Left lung (tissue), 10 donors: ENCODE results near the gene DNAJC6. TPM values are rescaled to one million over a fixed set of nuclear protein-coding genes. Genes with fewer than 3 reads are reported as not detected.

Experiments
- ATAC-seq: fragments of 200-7000 bp; cut with Tn5 transposase; one replicate; pipeline ENCODE4 v1.9.1; 2020; ENCODE audit warnings: moderate library complexity
- DNase-seq, 4 donors: peaks; one replicate each; pipeline ENCODE4 v3.0.0-alpha.2; 2013 to 2020
- H3K27ac ChIP-seq, 2 donors: fragments of 200-600 bp; sonication (generic) in 1 of 2; one replicate each; pipeline versions ENCODE4 v1.5.0 to v1.8.0; 2020 to 2021
- H3K27me3 ChIP-seq, 2 donors: fragments of 200-600 bp; sonication (generic) in 1 of 2; one replicate each; pipeline versions ENCODE4 v1.5.0 to v1.8.0; 2020 to 2021
- H3K36me3 ChIP-seq, 2 donors: fragments of 200-600 bp; sonication (generic) in 1 of 2; one replicate each; pipeline versions ENCODE4 v1.5.0 to v1.8.0; 2020 to 2021
- H3K4me1 ChIP-seq, 2 donors: fragments of 200-600 bp; one replicate each; pipeline ENCODE4 v1.8.0; 2021
- H3K4me3 ChIP-seq, 2 donors: fragments of 200-600 bp; sonication (generic) in 1 of 2; one replicate each; pipeline versions ENCODE4 v1.5.0 to v1.8.0; 2020 to 2021; ENCODE audit warnings: mild to moderate bottlenecking in 1 of 2
- H3K9me3 ChIP-seq, 2 donors: fragments of 200-600 bp; sonication (generic) in 1 of 2; one replicate each; pipeline versions ENCODE4 v1.5.0 to v1.8.0; 2020 to 2021
- intact Hi-C, 2 donors: fragments of 100-400 bp; cut with DNase I; formaldehyde crosslinking; loops; one replicate each; pipeline versions ENCODE4 v1.11.2 to v1.14.2; 2022
- polyA plus RNA-seq, 6 donors: library from polyadenylated mRNA; unstranded; fragments of 120-200 nt; gene quantifications; one replicate each; pipeline ENCODE4 v1.2.1, GENCODE V29; 2013; ENCODE audit not compliant: insufficient read length in 6 of 6
- total RNA-seq, 2 donors: library from RNA; stranded (reverse); fragmentation: NEBNext Ultra II Directional; extraction: Animal tissue kit (Norgen Biotek cat#: 25700); gene quantifications; one replicate each; pipeline ENCODE4 v1.2.1, GENCODE V29; 2021
- TF ChIP-seq, protein P1 (sequence below), 2 donors: fragments of 200-600 bp; sonication (generic) in 1 of 2; IDR thresholded peaks; one replicate each; pipeline versions ENCODE4 v1.5.0 to v1.8.0; 2021; ENCODE audit warnings: antibody characterized with exemption in 2 of 2
- donor health status: DM: no; HTN: yes; CAD: no.
- donor health status: DM: no; HTN: no; CAD: no.

Gene DNAJC6
- total and polyA plus RNA-seq, 8 donors, result 2.3 to 4.6 (median 2.8) TPM

DNA sequence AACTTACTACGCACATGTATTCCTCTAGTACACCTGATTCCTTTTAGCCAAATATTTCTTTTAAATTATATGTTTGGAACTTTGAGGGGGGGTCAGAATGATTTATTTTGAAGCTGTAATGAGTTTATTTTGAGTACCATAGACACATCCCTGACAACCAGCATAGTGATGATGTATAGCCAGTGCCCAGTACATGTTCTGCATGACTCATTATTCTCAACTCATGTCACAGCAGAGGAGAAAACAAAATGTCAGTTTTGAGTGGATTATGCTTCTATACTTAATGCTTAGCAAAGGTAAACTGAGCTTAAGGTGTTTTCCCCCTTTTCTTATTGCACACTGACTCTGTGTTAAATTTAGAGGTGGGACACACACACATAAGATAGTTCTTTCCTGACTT is 88.7 kb downstream of the DNAJC6 start:
- intact Hi-C loops, result no loop called here
- no peak for DNase-seq
- no peaks in the 10 kb centered on the region for H3K9me3 ChIP-seq

DNA sequence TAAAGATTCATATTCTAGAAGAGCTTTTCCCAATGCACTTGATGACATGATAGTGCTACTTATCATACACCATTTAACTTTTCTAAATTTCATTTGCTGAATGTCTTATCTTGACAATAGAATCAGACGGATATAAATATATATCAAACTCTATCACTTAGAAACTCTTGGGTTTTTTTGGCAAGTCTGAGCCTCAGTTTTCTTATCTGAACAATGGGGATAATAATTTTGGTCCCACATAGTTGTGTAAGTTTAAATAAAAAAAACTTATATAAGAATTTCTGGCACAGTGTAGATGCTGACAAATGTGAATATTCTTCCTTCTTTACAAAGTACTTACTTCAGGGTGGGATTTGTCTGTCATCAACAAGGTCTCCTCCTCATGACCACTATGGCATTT is 89.7 kb downstream of the DNAJC6 start:
- H3K9me3 ChIP-seq, result no peaks in the 10 kb centered on the region
- intact Hi-C loops, result no loop called here
- no peak overlapping the region for H3K4me3 ChIP-seq
- ATAC-seq (no peak), DNase-seq (no peak)
- H3K4me1 ChIP-seq, result no peaks in the 10 kb centered on the region
- H3K27ac ChIP-seq, result no peak overlapping the region
- TF ChIP-seq, protein P1, sequence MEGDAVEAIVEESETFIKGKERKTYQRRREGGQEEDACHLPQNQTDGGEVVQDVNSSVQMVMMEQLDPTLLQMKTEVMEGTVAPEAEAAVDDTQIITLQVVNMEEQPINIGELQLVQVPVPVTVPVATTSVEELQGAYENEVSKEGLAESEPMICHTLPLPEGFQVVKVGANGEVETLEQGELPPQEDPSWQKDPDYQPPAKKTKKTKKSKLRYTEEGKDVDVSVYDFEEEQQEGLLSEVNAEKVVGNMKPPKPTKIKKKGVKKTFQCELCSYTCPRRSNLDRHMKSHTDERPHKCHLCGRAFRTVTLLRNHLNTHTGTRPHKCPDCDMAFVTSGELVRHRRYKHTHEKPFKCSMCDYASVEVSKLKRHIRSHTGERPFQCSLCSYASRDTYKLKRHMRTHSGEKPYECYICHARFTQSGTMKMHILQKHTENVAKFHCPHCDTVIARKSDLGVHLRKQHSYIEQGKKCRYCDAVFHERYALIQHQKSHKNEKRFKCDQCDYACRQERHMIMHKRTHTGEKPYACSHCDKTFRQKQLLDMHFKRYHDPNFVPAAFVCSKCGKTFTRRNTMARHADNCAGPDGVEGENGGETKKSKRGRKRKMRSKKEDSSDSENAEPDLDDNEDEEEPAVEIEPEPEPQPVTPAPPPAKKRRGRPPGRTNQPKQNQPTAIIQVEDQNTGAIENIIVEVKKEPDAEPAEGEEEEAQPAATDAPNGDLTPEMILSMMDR (IDR thresholded peaks at IDR 0.05), result no peak
- H3K27me3 ChIP-seq, result no peaks in the 10 kb centered on the region
- H3K36me3 ChIP-seq, result no peaks in the 10 kb centered on the region

More for the DNA sequence above, 88.7 kb downstream of the DNAJC6 start:
- Histone ChIP-seq H3K27me3 (no peaks in the 10 kb centered on the region), H3K27ac (no peak overlapping the region), H3K4me1 (no peaks in the 10 kb centered on the region), H3K4me3 (no peak overlapping the region), H3K36me3 (no peaks in the 10 kb centered on the region)
- TF ChIP-seq, protein P1 (IDR thresholded peaks at IDR 0.05), result no peak
- ATAC-seq, result no peak

DNA sequence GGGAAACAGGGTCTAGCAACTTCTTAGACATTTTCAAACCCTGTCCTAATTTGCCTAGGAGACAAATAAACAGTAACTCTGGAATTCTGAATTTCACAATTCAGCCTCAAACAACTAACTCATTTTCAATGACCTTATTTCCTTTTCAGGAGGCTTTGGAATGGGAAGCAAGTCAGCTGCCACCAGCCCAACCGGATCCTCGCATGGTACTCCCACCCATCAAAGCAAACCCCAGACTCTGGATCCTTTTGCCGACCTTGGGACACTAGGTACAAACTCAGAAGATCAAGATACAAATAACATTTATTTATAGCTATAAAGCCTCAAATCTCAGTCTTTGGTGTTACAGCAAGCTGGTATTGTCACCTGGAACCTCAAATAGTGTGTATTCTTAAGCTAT is 92.3 kb downstream of the DNAJC6 start:
- no peak for ATAC-seq
- no peaks in the 10 kb centered on the region for H3K4me1 ChIP-seq
- H3K27me3 ChIP-seq, result no peaks in the 10 kb centered on the region
- intact Hi-C loops, result no loop called here
- H3K27ac ChIP-seq, result no peak overlapping the region
- TF ChIP-seq, protein P1 (IDR thresholded peaks at IDR 0.05), result no peak
- H3K36me3 ChIP-seq, result no peaks in the 10 kb centered on the region
- H3K4me3 ChIP-seq, result no peak overlapping the region
- no peaks in the 10 kb centered on the region for H3K9me3 ChIP-seq
- DNase-seq, result no peak

GRCh38 chr1:65404941-65405340 is 95.6 kb downstream of the DNAJC6 start:
- intact Hi-C loops, result no loop called here

GRCh38 chr1:65407877-65408276 is 98.5 kb downstream of the DNAJC6 start:
- Histone ChIP-seq H3K4me3 (no peak overlapping the region), H3K36me3 (no peaks in the 10 kb centered on the region), H3K9me3 (no peaks in the 10 kb centered on the region), H3K27me3 (no peaks in the 10 kb centered on the region), H3K27ac (no peak overlapping the region), H3K4me1 (no peaks in the 10 kb centered on the region)
- TF ChIP-seq, protein P1 (IDR thresholded peaks at IDR 0.05), result no peak
- intact Hi-C loops, result no loop called here
- DNase-seq (no peak), ATAC-seq (no peak)

More at GRCh38 chr1:65404941-65405340, 95.6 kb downstream of the DNAJC6 start:
- peak in 1 of 4 donors; percentile 37 for DNase-seq
- TF ChIP-seq, protein P1 (IDR thresholded peaks at IDR 0.05), result no peak
- no peak for ATAC-seq
- Histone ChIP-seq H3K4me1 (no peaks in the 10 kb centered on the region), H3K36me3 (no peaks in the 10 kb centered on the region), H3K27me3 (no peaks in the 10 kb centered on the region), H3K27ac (no peak overlapping the region), H3K4me3 (no peak overlapping the region), H3K9me3 (no peaks in the 10 kb centered on the region)
